Activated CD4-positive, alpha-beta T cell treated with anti-CD3 and anti-CD28 coated beads for 48 hours (primary cell): ENCODE data around the gene WDFY4.

Source experiments
- DNase-seq: peaks from one replicate; pipeline ENCODE4 v3.0.0-alpha.2; 2020

WDFY4 gene

GRCh38 chr10:48926255-48926654 is 241.6 kb downstream of the WDFY4 start:
- no peak for DNase-seq

GRCh38 chr10:48926764-48927540 is 242.3 kb downstream of the WDFY4 start:
- DNase-seq, result no peak

GRCh38 chr10:48929413-48929990 is 244.8 kb downstream of the WDFY4 start:
- no peak for DNase-seq

- DNase-seq, result no peak
Measured at GRCh38 chr10:48931188-48931587, 246.5 kb downstream of the WDFY4 start.

GRCh38 chr10:48932831-48933664 is 248.4 kb downstream of the WDFY4 start:
- DNase-seq, result no peak

GRCh38 chr10:48934672-48935501 is 250.2 kb downstream of the WDFY4 start:
- no peak for DNase-seq

GRCh38 chr10:48935577-48935976 is 250.9 kb downstream of the WDFY4 start:
- DNase-seq, result no peak

- DNase-seq, result no peak
Measured at GRCh38 chr10:48937796-48938195, 253.1 kb downstream of the WDFY4 start.

GRCh38 chr10:48938281-48938680 is 253.6 kb downstream of the WDFY4 start:
- no peak for DNase-seq

GRCh38 chr10:48938990-48939536 is 254.4 kb downstream of the WDFY4 start:
- no peak for DNase-seq

- DNase-seq, result no peak
Measured at GRCh38 chr10:48939790-48940325, 255.2 kb downstream of the WDFY4 start, which contains the start of gene LRRC18. LRRC18 (minus strand) TSS chr10:48939840; CDS start chr10:48914155, 25,685 bp downstream.

- DNase-seq, result no peak
Measured at GRCh38 chr10:48940372-48940771, 255.7 kb downstream of the WDFY4 start.

- DNase-seq, result no peak
Measured at GRCh38 chr10:48940958-48941357, 256.3 kb downstream of the WDFY4 start.

- DNase-seq, result no peak
Measured at GRCh38 chr10:48941427-48942075, 256.9 kb downstream of the WDFY4 start.

- DNase-seq, result no peak
Measured at GRCh38 chr10:48943096-48943495, 258.4 kb downstream of the WDFY4 start.

- DNase-seq, result no peak
Measured at GRCh38 chr10:48944171-48944570, 259.5 kb downstream of the WDFY4 start.

GRCh38 chr10:48945441-48946130 is 260.9 kb downstream of the WDFY4 start:
- DNase-seq, result no peak

- no peak for DNase-seq
Measured at GRCh38 chr10:48946332-48946731, 261.7 kb downstream of the WDFY4 start.

GRCh38 chr10:48946891-48947500 is 262.3 kb downstream of the WDFY4 start:
- no peak for DNase-seq

GRCh38 chr10:48947690-48948469 is 263.2 kb downstream of the WDFY4 start:
- DNase-seq, result no peak
